ENCODE results near the gene NCF4.

NCF4 gene

DNA sequence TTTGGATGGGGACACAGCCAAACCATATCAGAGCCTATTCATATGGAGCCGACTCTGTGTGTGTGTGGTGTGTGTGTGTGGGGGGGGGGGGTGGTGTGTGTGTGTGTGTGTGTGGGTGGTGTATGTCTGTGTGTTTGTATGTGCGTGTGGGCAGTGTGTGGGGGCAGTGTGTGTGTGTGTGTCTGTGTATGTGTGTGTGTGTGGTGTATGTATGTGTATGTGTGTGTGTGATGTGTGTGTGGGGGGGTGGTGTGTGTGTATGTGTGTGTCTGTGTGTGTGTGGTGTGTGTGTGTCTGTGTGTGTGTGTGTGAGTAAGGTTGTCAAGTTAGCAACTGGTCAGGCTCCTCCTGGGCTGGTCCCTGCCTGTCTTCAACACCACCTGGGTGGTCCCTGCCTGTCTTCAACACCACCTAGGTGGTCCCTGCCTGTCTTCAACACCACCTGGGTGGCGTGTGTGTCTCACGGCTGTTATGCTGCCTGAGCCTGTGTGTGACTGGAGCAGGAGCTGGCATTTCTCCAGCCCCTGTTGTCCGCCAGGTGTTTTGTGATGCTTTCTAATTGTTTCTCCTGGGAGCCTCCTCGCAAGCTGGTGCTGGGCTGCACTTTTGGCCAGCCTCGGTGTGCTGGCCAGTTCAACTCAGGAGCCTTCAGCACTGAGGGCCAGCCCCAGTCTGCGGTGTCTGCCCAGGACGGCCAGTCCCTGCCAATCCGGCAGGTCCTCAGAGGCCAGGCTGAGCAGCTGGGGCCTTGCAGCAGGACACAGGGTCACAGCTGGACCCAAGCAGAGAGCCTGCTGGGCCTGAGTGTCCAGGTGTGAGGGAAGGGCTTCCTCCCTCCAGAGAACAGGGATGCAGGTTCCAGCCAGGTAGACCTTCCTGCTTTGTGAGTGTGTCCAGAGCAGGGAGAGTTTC is 22.4 kb upstream of the NCF4 start:
- no peak for DNase-seq

DNA sequence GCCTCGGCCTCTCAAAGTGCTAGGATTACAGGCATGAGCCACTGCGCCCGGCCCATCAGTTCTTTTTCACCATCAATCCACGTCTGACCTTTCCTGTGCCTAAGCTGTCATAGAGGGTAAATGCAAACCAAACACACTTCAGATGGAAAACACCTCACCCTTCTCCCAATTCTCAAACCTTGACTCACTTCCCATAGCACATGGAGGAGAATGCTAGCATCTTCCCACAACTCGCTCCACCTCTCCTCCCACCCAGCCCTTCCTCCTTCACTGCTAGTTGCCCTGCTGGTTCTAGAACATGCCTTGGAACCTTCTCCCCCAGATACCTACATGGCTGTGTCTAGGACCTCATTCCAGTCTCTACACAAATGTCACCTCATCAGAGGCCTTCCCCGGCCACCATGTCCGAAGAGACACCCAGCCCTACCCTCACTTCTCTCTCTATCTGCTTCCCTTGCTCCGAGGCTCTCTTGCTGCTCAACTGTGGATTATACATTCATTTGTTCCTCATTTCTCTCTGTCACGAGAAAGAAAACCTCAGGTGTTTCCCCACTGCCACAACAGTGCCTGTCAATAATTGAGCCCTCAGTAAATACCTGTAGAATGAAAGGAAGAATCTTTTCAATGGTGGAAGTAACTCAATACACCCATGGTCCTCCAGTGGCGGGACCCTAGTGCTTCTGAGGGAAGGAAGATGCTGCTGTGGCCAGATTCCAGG is 21.3 kb upstream of the NCF4 start:
- no peak for DNase-seq

DNA sequence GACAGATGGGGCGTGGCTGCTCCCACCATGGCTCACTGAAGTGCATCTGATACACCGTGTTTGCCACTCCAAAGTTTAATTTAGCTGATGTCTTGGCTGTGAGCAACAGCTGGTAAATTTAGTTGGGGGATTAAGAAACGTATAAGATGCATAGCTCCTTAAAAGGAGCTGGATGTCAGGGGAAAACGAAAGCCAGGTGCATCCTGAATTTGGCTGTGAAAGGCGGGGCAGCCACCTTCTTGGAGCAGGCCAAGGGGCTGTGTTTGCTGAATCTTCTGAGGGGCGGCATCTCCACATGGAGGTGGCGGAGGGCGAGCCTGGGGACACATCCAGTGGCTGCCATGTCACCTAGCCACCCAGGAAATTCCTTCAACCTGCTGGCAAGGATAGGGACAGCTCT is 20.7 kb upstream of the NCF4 start:
- no peak for DNase-seq

DNA sequence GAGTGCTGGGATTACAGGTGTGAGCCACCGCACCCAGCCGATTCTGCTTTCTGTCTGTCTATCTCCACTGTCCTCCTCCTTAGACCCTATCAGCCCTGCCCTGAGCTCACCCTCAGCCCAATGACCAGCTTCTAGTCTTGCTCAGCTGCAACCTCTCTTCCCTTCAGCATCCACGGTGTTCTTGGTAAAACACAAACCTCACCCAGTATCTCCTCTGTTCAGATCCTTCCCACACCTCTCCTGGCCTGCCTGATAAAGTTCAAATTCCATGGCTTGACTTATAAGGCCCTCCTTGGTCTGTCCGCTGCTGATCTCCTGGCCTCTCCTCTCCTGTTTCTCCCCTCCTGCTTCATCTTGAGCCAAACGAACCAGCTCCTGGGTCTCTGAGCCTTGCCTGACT is 14.5 kb upstream of the NCF4 start:
- no peak for DNase-seq

DNA sequence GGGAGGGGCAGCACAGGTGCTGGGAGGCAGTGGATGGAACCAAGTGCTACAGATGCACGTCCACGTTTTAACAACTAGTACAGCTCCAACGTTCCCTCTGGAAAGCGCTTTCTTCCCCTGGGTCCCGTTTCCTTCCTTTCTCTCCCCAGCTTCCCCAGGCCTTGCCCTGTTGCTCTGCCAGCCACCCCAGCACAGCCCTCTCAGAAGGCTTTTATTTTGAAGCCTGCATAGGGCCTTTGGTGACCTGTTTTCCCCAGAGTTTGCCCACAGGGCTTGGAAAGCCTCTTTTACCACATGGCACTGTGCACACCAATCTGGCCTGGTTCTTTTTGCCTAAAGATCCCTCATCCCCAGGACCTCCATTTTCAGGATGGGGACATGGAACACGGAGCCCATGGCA is 13.9 kb upstream of the NCF4 start:
- DNase-seq, result no peak

DNA sequence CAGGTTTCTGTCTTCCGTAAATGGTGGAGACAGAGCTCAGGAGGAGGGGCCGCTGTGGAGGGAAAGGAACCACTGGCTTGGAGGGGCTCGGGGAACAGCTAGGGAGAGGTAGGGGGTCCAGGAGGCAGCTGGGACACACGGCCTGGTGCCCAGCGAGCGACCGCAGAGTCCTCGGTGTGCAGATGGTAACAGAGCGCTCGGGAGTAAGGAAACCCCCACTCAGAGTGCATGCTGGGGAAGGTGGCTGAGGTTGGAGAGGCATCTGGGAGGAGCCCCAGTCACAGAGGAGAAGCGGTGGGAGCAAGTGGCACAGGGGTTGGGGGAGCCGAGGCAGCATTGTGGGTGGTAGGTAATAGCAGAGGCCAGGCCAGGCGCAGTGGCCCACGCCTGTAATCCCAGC is 10.8 kb upstream of the NCF4 start:
- DNase-seq, result no peak

DNA sequence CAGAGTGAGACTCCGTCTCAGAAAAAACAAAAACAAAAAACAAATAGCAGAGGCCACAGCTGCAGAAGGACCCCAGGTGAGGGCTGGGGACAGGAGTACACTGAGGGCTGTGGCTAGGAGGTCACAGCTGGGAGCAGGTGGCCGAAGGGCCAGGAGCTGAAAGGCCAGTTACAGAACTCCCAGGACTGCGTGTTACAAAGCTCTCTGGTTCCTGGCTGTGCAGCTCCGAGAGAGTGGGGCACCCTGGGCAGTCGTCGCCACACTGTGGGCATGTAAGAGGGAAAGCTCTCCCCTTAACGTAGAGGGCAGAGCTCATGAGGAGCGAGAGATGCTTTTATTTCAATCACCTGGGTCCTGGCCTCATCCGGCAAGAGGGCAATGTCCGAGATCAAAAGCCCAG is 10.1 kb upstream of the NCF4 start:
- no peak for DNase-seq

DNA sequence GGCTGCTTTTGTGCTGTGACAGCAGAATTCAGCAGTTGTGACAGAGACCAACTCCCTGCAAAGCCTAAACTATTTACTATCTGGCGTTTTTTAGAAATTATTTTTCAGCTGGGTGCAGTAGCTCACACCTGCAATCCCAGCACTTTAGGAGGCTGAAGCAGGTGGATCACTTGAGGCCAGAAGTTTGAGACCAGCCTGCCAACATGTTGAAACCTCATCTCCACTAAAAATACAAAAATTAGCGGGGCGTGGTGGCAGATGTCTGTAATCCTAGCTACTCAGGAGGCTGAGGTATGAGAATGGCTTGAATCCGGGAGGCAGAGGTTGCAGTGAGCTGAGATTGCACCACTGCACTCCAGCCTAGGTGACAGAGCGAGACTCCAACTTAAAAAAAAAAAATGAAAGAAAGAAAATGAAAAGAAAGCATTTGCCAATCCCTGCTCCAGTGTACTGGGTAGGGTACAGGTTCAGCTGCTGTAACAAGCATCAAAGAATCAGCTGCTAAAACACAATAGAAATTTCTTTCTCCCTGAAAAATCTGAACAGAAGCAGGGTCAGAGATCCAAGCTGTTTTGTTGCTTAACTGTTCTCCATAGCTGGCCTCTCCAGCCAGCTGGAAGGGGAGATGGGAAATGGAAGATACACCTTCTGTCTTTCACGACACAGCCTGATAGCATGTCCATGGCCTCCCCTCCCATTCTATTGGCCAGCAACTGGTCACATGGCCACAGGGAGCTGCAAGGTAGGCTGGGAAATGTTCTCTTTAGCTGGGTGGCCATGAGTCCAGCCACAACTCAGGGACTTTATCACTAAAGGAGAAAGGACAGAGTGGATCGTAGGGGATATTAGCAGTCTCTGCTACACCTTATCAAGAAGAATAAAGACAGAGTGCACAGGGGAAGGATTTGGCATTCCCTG is 8.5 kb upstream of the NCF4 start:
- no peak for DNase-seq

DNA sequence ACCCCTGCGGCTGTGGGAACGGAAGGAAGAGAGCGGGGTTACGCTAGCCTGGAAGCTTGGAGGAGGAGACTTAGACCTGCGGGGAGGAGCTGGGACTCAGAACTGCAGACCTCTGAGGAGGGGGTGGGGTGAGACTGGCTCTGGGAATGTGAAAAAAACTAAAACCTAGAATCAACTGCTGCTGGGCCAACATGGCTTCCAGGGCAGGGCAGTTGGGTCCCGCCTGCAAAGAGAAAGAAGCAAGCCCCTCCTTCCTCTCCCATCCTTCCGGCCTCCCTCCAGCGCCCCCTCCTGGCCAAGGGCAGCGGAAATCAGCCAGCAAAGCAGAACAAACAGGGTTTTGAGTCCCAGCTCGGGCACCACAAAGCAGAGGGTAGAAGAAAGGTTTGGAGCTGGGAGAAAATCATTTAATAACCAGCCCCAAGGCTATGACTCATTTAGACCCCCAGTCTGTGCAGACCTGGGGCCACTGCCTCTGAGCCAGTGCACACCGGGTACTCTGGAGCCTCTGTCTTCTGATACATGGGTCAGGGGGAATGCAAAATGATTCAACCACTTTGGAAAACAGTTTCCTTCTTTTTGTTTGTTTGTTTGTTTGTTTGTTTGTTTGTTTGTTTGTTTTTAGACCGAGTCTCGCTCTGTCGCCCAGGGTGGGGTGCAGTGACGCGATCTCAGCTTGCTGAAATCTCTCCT is 7.3 kb upstream of the NCF4 start:
- peak; percentile 60 to 88 (median 82) for DNase-seq

DNA sequence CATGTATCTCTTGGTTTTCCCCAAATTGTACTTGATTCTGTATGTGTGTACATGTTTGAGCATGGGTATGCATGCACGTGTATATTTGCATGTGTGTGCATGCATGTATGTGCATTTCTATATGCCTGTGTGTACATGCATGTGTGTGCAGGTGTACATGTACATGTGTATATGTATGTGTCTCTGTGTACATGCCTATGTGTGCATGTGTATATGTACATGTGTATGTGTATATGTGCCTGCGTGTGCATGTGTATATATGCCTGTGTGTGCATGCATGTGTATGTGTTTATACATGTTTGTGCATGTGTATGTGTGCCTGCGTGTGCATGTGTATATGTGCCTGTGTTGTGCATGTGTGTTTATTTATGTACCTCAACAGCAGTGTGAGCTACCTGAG is 5.3 kb upstream of the NCF4 start:
- no peak for DNase-seq

DNA sequence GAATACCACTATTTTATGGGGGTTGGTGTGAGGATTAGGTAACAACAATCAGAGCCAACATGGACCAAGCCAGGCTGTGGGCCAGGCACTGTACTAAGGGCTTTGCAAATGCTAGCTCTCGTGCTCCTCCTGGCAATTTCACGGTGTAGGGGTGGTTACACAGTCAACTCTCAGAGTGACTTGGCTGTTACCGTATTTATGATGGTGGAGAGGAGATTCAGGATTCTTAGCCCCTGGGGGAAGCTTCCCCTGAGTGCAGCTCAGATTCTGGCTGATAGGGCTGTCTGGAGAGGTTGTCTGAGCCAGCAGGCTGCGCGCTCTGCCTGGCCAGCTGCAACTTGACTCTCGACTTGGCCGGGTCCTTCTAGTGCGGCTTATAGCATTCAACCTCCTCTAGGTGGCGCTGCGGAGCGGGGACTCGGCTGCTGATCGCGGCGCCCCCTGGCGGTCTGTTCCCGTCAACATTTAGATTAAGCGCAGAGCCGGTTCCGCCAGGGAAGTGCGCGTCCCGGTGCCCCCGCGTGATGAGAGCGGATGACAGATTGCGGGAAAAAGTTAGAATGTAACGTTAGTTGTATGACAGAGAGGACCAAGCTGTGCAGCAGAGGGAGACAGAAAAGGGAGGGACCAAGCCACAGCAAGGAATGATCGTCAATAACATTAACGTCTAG is 4.5 kb upstream of the NCF4 start:
- DNase-seq, result peak; percentile 77 to 98 (median 89)

DNA sequence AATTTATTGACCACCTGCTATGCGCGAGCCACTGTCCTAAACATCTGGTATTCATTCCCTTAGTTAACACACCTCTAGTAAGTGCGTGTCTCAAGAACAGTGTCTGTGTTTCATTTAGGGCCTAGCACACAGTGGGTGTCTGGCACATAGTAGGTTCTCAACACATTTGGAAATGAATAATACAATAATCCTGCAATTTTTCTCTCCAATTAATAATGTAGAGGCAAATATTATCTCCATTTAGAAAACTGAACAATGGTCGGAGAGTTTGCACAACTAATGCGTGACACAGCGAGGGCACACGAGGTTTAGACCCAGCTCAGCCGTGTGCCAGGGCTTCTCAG is 4.0 kb upstream of the NCF4 start:
- DNase-seq, result no peak

DNA sequence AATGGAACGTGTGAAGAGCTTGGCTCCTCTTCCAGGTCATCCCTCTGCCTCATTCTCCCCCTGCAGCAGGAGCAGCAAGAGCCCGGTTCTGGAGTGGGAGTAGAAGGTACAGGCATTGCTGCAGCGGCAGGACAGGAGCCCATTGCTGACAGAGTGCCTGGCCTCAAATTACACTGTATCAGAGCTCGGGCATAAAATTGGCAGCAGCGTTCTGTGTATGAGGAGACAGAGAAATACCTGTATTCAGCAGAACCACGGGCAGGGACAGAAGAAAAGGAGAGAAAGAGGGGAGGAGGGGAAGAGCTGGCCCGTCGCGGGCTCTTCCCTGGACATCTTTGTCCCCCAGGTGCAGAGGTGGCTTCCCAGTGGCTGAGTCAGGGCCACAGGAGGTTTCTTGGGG is 2.6 kb upstream of the NCF4 start:
- no peak for DNase-seq

DNA sequence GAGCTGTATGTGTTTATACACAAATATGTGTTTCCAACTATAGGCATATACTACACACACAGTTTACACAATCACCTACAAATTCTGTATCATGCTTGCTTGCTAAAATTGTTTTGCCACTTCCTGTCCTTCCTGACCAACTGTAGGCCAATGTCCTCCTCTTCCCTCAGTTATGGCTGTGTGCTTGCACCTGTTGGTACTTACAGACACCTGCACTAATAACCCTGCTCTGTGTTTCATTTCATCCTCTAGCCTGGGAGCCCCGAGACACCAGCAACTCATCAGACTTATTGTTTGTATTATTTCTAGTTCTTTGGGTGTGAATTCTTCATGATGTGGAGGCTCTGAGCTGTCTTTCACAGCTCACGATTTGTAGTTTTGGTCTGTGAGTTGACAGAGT is 1.8 kb upstream of the NCF4 start:
- DNase-seq, result no peak

DNA sequence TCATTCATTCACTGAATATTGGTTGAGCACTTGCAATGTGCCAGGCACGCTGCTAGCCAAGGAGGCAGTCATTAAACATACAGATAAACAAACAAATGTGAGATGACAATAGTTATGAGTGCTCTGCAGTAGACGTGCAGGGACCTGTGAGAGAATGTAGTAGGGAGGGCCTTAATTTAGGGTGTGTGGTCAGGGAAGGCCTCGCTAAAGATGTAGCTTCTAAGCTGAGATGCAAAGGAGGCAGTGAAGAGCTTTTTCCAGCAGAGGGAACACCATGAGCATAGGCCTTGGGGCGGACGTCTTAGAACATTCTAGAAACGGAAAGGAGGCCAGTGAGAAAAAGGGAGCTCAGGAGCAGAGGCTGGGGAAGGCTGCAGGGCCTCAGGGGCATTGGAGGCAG is 789 bp upstream of the NCF4 start:
- DNase-seq, result peak in 1 of 5 experiments; percentile 27

DNA sequence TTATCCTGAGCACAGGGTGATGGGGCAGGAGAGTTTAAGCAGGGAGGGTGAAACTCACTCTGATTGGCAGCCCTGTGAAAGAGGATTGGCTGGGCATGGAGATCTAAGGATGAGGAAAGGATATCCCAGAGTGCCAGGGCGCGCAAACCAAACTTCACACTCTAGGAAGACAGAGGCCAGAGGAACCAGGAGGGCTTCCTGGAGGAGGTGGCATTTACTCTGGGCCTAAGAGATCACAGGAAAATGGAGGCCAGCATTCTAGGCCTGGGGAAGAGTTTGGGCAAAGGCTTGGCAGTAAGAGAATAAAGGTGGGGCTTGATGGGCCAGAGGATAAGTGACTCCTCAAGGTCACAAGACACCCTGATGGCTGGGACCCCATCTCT is 377 bp upstream of the NCF4 start:
- no peak for DNase-seq

DNA sequence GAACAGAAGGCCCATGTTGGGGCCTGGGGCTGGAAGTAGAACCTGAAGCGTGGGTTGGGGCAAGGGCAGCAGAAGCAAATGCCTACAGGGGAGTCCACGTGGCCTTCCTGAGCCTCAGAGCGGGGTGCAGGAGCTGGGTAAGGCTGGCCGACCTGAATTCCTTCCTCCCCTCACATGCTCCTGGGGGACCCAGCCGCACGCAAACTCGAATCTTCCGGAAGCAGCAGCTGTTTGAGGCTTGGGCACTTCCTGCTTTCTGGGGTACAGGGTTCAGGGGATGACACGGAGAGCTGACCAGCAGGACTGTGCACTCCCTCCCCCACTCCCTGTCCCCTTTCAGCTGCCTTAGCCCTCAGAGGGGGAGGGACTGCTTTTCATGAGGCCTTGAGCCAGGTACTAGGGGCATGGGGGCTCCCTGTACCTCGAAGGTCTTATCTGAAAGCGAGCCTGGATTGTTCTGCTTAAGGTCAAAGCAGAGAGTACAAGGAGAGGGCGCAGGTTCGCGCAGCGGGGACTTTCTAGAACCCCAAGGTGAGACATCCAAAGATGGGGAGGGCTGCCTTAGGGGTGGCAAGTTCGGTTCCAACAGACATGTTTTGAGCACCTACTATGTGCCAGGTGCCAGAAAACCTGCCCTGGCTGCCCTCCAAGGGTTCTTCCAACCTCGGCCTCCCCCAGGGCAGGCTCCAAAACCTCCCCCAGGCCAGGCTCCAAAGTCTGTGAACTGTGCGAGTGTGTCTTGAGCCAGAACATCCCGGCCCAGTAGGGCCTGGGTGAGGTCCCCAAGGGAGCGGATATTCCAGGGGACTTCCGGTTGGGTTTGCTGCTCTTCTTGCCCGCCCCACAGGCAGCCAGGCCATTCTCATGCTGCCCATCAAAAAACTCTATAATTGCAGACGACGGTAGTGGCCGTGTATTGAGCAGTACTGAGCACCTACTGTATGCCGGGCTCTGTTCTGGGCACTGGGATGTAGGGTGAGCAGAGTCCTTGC is 1.7 kb downstream of the NCF4 start:
- DNase-seq, result no peak

DNA sequence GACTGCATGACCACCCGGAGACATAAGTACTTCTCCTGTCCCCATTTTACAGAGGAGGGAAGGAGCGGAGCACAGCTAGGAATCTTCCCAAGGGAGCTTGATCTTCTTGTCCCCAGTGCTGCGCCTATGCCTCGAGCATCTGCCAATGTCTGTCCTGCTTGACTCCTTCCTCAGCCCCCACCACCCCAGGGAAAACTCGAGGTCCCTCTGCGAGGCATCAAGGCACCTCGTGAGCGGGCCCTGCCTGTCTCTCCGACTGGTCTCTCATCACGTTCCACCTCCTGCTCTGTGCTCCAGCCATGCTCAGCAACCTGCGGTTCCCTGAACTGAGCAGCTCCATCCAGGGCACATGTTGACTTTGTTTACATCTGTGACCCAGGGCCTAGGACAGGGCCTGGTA is 2.5 kb downstream of the NCF4 start:
- DNase-seq, result no peak

DNA sequence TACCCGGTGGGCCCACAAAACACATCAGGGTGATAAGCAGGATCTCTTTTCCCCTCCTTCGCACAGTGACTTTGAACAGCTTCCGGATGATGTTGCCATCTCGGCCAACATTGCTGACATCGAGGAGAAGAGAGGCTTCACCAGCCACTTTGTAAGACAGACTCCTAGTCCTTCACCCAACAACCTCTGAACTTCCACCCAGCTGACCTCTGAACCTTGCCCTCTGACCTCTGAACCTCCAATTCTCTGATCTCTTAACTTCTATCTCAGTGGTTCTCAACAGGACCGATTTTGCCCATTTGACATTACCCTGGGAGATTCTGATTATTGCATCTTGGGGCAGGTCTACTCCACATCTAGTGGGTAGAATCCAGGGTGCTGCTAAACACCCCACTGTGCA is 3.2 kb downstream of the NCF4 start:
- no peak for DNase-seq

DNA sequence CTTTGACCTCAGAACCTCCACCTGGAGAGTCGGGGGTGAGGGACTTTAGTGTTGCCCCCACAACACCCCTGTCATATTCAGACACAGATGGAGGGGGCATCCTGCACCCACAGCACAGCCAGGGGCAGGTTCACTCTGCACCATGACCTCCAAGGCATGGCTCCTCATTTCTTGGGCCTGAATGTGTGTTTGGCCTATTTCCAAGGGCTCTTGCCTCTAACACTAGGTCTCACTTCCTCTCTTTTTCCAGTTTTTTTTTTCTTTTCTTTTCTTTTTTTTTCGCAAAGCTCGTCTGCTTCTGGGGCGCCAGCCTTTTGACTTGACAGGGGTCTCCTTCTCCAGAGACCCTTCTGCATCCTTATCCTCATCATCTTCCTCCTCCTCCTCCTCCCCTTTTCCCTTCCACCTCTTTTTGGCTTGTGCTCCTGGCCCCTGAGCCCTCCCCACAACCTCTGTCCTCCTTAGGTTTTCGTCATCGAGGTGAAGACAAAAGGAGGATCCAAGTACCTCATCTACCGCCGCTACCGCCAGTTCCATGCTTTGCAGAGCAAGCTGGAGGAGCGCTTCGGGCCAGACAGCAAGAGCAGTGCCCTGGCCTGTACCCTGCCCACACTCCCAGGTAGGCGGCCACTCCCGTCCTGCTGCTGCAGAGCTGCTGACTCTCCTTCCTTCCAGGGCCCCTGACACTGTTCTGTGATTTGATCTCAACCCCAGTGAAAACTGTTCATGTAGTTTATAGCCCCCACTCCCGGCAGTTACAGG is 3.8 kb downstream of the NCF4 start:
- DNase-seq, result no peak
